Liver (tissue), 3 donors: Measurements from ENCODE around the gene ITGA8.

Source experiments
- FOXA1 ChIP-seq: IDR thresholded peaks from 2 replicates; pipeline ENCODE4 v1.6.1; 2016; ENCODE audit warnings: antibody characterized with exemption
- HNF4G ChIP-seq: IDR thresholded peaks from 2 replicates; pipeline ENCODE4 v1.6.1; 2016; ENCODE audit warnings: antibody characterized with exemption
- JUND ChIP-seq, 2 donors: IDR thresholded peaks; 2 replicates each; pipeline ENCODE4 v1.6.1; 2016; ENCODE audit warnings: antibody characterized with exemption in 2 of 2
- RAD21 ChIP-seq, 2 donors: IDR thresholded peaks; 2 replicates each; pipeline ENCODE4 v1.6.1; 2016; ENCODE audit warnings: antibody characterized with exemption in 2 of 2, mild to moderate bottlenecking in 2 of 2
- SP1 ChIP-seq: IDR thresholded peaks from 2 replicates; pipeline ENCODE4 v1.6.1; 2018; ENCODE audit warnings: antibody characterized with exemption, mild to moderate bottlenecking
- YY1 ChIP-seq: IDR thresholded peaks from 2 replicates; pipeline ENCODE4 v1.6.1; 2016; ENCODE audit warnings: antibody characterized with exemption, mild to moderate bottlenecking
- TF ChIP-seq, protein P1 (sequence below): fragments of 150-350 bp; IDR thresholded peaks from 2 replicates; pipeline ENCODE4 v1.5.1; 2017; ENCODE audit warnings: improper control_type of control experiment, low read depth, low read length; ENCODE audit not compliant: missing input control
- TF ChIP-seq, protein P2 (sequence below): IDR thresholded peaks from 2 replicates; pipeline ENCODE4 v1.6.1; 2016; ENCODE audit warnings: antibody characterized with exemption
- donor health status: healthy.
- donor health status: healthy.

DNA sequence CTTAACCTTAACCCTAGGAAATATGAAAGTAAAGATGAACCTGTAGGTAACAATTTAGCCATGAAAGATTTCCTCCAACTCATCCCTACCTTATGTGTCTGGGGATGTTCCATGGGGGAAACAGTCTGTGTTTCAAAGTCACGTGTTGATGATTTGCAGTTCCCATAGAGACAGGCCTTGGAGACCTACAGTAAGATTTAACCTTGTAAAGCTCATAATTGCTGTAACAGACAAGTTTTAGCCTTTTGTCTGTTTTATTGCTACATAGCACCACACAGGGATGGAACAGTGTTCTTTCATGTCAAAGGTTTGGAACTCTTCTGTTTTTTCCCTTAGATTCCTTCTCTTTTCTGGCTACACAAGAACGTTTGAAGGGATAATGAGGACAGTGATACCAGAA lies 35.2 kb upstream of the ITGA8 start:
- no peak for TF ChIP-seq YY1
- TF ChIP-seq RAD21 (IDR thresholded peaks at IDR 0.05): no peak
- TF ChIP-seq, protein P1, sequence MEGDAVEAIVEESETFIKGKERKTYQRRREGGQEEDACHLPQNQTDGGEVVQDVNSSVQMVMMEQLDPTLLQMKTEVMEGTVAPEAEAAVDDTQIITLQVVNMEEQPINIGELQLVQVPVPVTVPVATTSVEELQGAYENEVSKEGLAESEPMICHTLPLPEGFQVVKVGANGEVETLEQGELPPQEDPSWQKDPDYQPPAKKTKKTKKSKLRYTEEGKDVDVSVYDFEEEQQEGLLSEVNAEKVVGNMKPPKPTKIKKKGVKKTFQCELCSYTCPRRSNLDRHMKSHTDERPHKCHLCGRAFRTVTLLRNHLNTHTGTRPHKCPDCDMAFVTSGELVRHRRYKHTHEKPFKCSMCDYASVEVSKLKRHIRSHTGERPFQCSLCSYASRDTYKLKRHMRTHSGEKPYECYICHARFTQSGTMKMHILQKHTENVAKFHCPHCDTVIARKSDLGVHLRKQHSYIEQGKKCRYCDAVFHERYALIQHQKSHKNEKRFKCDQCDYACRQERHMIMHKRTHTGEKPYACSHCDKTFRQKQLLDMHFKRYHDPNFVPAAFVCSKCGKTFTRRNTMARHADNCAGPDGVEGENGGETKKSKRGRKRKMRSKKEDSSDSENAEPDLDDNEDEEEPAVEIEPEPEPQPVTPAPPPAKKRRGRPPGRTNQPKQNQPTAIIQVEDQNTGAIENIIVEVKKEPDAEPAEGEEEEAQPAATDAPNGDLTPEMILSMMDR: no peak
- no peak for TF ChIP-seq SP1
- no peak for TF ChIP-seq HNF4G
- TF ChIP-seq FOXA1: no peak
- no peak for TF ChIP-seq JUND (IDR thresholded peaks at IDR 0.05)
- TF ChIP-seq, protein P2, sequence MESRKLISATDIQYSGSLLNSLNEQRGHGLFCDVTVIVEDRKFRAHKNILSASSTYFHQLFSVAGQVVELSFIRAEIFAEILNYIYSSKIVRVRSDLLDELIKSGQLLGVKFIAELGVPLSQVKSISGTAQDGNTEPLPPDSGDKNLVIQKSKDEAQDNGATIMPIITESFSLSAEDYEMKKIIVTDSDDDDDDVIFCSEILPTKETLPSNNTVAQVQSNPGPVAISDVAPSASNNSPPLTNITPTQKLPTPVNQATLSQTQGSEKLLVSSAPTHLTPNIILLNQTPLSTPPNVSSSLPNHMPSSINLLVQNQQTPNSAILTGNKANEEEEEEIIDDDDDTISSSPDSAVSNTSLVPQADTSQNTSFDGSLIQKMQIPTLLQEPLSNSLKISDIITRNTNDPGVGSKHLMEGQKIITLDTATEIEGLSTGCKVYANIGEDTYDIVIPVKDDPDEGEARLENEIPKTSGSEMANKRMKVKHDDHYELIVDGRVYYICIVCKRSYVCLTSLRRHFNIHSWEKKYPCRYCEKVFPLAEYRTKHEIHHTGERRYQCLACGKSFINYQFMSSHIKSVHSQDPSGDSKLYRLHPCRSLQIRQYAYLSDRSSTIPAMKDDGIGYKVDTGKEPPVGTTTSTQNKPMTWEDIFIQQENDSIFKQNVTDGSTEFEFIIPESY: no peak
